Suprapubic skin (tissue), 3 donors: Measurements from ENCODE around the gene TNFAIP3.

Experiments used
- EP300 ChIP-seq: sonication (generic); formaldehyde crosslinking; IDR thresholded peaks from one replicate; pipeline ENCODE4 v1.6.1; 2017; ENCODE audit warnings: antibody characterized with exemption
- TF ChIP-seq, protein P1 (sequence below), 2 donors: fragments of 200-600 bp in 1 of 2; fragments of 450-650 bp in 1 of 2; sonication (generic) in 1 of 2; IDR thresholded peaks; one replicate each; pipeline ENCODE4 v1.5.1; 2016 to 2019; ENCODE audit warnings: antibody characterized with exemption in 2 of 2, mild to moderate bottlenecking in 1 of 2, moderate library complexity in 1 of 2

DNA sequence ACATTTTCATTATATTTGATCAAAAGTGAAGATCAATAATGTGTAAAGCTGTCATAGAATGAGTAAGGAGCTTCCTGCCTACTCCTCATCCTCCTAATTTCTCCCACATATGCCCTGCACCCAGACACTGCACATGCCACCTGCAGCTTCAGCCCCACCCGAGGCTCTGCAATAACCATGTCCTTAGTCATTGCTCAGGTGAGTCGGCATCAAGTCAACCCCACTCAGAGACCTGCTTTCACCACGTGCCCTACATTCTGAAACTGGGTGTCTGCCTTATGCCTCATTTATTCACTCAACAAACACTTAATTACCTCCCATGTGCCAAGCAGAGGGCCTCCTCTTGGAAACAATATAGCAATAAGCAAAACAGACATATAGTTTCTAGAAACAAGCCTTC lies 15.4 kb upstream of the TNFAIP3 start:
- TF ChIP-seq, protein P1, sequence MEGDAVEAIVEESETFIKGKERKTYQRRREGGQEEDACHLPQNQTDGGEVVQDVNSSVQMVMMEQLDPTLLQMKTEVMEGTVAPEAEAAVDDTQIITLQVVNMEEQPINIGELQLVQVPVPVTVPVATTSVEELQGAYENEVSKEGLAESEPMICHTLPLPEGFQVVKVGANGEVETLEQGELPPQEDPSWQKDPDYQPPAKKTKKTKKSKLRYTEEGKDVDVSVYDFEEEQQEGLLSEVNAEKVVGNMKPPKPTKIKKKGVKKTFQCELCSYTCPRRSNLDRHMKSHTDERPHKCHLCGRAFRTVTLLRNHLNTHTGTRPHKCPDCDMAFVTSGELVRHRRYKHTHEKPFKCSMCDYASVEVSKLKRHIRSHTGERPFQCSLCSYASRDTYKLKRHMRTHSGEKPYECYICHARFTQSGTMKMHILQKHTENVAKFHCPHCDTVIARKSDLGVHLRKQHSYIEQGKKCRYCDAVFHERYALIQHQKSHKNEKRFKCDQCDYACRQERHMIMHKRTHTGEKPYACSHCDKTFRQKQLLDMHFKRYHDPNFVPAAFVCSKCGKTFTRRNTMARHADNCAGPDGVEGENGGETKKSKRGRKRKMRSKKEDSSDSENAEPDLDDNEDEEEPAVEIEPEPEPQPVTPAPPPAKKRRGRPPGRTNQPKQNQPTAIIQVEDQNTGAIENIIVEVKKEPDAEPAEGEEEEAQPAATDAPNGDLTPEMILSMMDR (IDR thresholded peaks at IDR 0.05), result no peak
- no peak for TF ChIP-seq EP300
